ENCODE measurements around the gene KLHL10. TPM values are rescaled to one million over a fixed set of nuclear protein-coding genes. Genes with fewer than 3 reads are reported as not detected.

The KLHL10 gene
- total and polyA plus RNA-seq, 9 of the 15 experiments (the other 6 are each of a cell fraction or from before 2014, with no cell fraction given) = 0.06 to 0.56 (median 0.12) TPM; not detected in 5

GRCh38 chr17:41864836-41865595 lies 27.4 kb downstream of the KLHL10 start, which contains the start of gene KLHL11 (continued):
- no peak for TF ChIP-seq CLOCK (CRISPR knock-in tag; IDR thresholded peaks at IDR 0.05; ENCODE audit: borderline replicate concordance)
- no peak for TF ChIP-seq NR1H2 (CRISPR knock-in tag; IDR thresholded peaks at IDR 0.05)
- no peak for TF ChIP-seq SAFB (IDR thresholded peaks at IDR 0.05; ENCODE audit: borderline replicate concordance, low read depth, low read length)
- no peak for TF ChIP-seq ZC3H11A (IDR thresholded peaks at IDR 0.05; ENCODE audit: low read depth, low read length)
- TF ChIP-seq RBM17 (IDR thresholded peaks at IDR 0.05; ENCODE audit: borderline replicate concordance, low read depth, low read length) = no peak
- no peak for TF ChIP-seq ZNF311 (CRISPR knock-in tag; IDR thresholded peaks at IDR 0.05)
- no peak for TF ChIP-seq ZFP36 (IDR thresholded peaks at IDR 0.05; ENCODE audit: low read depth, low read length, partially characterized antibody)
- no peak for TF ChIP-seq ERF (CRISPR knock-in tag; IDR thresholded peaks at IDR 0.05)
- TF ChIP-seq MCM7 (IDR thresholded peaks at IDR 0.05) = no peak
- no peak for TF ChIP-seq FOXJ3 (CRISPR knock-in tag; IDR thresholded peaks at IDR 0.05)
- TF ChIP-seq SNIP1 (IDR thresholded peaks at IDR 0.05; ENCODE audit: low read depth) = no peak
- TF ChIP-seq SRSF9 (IDR thresholded peaks at IDR 0.05; ENCODE audit: borderline replicate concordance, low read depth, low read length) = no peak
- TF ChIP-seq E4F1 (CRISPR knock-in tag; IDR thresholded peaks at IDR 0.05; ENCODE audit: borderline replicate concordance) = no peak
- TF ChIP-seq KDM4B (IDR thresholded peaks at IDR 0.05; ENCODE audit: borderline replicate concordance in 2 of 2, low read depth in 1 of 2) = no peak; a peak in 1 of 4 replicates
- no peak for TF ChIP-seq RBM39 (optimal IDR thresholded peaks at IDR 0.05; ENCODE audit: low read depth, low read length)
- no peak for TF ChIP-seq NCOA1 (IDR thresholded peaks at IDR 0.05; ENCODE audit: low read depth)
- no peak for TF ChIP-seq MIER1 (IDR thresholded peaks at IDR 0.05; ENCODE audit: low read depth)
- TF ChIP-seq TOE1 (IDR thresholded peaks at IDR 0.05; ENCODE audit: borderline replicate concordance) = no peak
- no peak for TF ChIP-seq TOE1 (CRISPR knock-in tag; IDR thresholded peaks at IDR 0.05; ENCODE audit: borderline replicate concordance, low read depth)
- TF ChIP-seq CBFA2T3 (IDR thresholded peaks at IDR 0.05) = no peak
- no peak for TF ChIP-seq ZFP1 (CRISPR knock-in tag; IDR thresholded peaks at IDR 0.05)
- TF ChIP-seq XRCC4 (IDR thresholded peaks at IDR 0.05; ENCODE audit: extremely low read depth, insufficient read depth, insufficient read length) = no peak
- TF ChIP-seq MCM2 (IDR thresholded peaks at IDR 0.05; ENCODE audit: low read depth) = no peak

Data from K562 (cell line).